IMR-90 (cell line): ENCODE data around the gene CYB5A. TPM values are rescaled to one million over a fixed set of nuclear protein-coding genes. Genes with fewer than 3 reads are reported as not detected.

ENCODE experiments used
- ATAC-seq: fragments of 200-7000 bp; cut with Tn5 transposase; 2 replicates; pipeline ENCODE4 v1.9.1; 2020; ENCODE audit warnings: low read depth, mild to moderate bottlenecking, moderate library complexity
- BruUV-seq: library from RNA; stranded (reverse); fragments of 400-500 nt; replicated peaks from 2 replicates; lab custom pipeline; 2021; lab: Mats Ljungman, UMichigan
- CTCF ChIA-PET: fragments of 300-600 bp; formaldehyde crosslinking; extraction: SDS; loops from one replicate; lab custom pipeline; 2021; ENCODE audit warnings: antibody characterized with exemption; lab: Yijun Ruan, JAX
- POLR2A ChIA-PET: fragments of 300-600 bp; sonication (Branson Sonifier 250); formaldehyde crosslinking; loops from one replicate; lab custom pipeline; 2022; ENCODE audit warnings: antibody characterized with exemption; ENCODE audit not compliant: unreplicated experiment; lab: Charles Lee
- DNase-seq: peaks from one replicate; pipeline ENCODE4 v3.0.0; 2013
- H2AFZ ChIP-seq: replicated peaks from 2 replicates; pipeline ENCODE3; 2013; ENCODE audit warnings: low read length, mild to moderate bottlenecking; ENCODE audit not compliant: poor library complexity
- H2AK5ac ChIP-seq: 2 replicates; pipeline ENCODE4 v1.6.1; 2013; ENCODE audit warnings: low read depth, low read length, inconsistent platforms
- H2AK9ac ChIP-seq: replicated peaks from 2 replicates; pipeline ENCODE3; 2013; ENCODE audit warnings: mild to moderate bottlenecking, low read depth, low read length, moderate library complexity; ENCODE audit not compliant: poor library complexity
- H2BK120ac ChIP-seq: 2 replicates; pipeline ENCODE4 v1.6.1; 2013; ENCODE audit warnings: low read depth, low read length, inconsistent platforms
- H2BK15ac ChIP-seq: 3 replicates; pipeline ENCODE4 v1.6.1; 2013; ENCODE audit warnings: low read depth, low read length, inconsistent platforms
- H2BK20ac ChIP-seq: 2 replicates; pipeline ENCODE4 v1.6.1; 2013; ENCODE audit warnings: low read depth, mild to moderate bottlenecking, inconsistent platforms, low read length, moderate library complexity
- H2BK5ac ChIP-seq: 2 replicates; pipeline ENCODE4 v1.6.1; 2013; ENCODE audit warnings: mild to moderate bottlenecking, low read depth, low read length, inconsistent platforms; ENCODE audit not compliant: poor library complexity, severe bottlenecking
- H3K14ac ChIP-seq: replicated peaks from 2 replicates; pipeline ENCODE4 v1.6.1; 2013; ENCODE audit warnings: low read depth, low read length, inconsistent platforms
- H3K18ac ChIP-seq: 2 replicates; pipeline ENCODE4 v1.6.1; 2013; ENCODE audit warnings: low read depth, low read length, control low read depth
- H3K23ac ChIP-seq: 2 replicates; pipeline ENCODE4 v1.6.1; 2013; ENCODE audit warnings: low read depth, low read length, inconsistent platforms
- H3K27ac ChIP-seq: 2 replicates; pipeline ENCODE4 v1.5.1; 2013; ENCODE audit warnings: mild to moderate bottlenecking, control low read depth, low read length; ENCODE audit not compliant: insufficient read depth
- H3K27me3 ChIP-seq: 2 replicates; pipeline ENCODE4 v1.6.1; 2013; ENCODE audit warnings: low read length; ENCODE audit not compliant: control insufficient read depth, insufficient read depth
- H3K36me3 ChIP-seq: 2 replicates; pipeline ENCODE4 v1.6.1; 2013; ENCODE audit warnings: low read length, mixed read lengths; ENCODE audit not compliant: control insufficient read depth, insufficient read depth
- H3K4ac ChIP-seq: 2 replicates; pipeline ENCODE4 v1.6.1; 2013; ENCODE audit warnings: low read depth, low read length, inconsistent platforms
- H3K4me1 ChIP-seq: 2 replicates; pipeline ENCODE4 v1.6.1; 2013; ENCODE audit warnings: low read length, mixed read lengths; ENCODE audit not compliant: control insufficient read depth, insufficient read depth
- H3K4me2 ChIP-seq: 2 replicates; pipeline ENCODE4 v1.6.1; 2013; ENCODE audit warnings: low read depth, mild to moderate bottlenecking, control low read depth, low read length, moderate library complexity
- H3K4me3 ChIP-seq: 2 replicates; pipeline ENCODE4 v1.5.1; 2013; ENCODE audit warnings: low read depth, mild to moderate bottlenecking, control low read depth, low read length, moderate library complexity; ENCODE audit not compliant: insufficient read depth
- H3K56ac ChIP-seq: 2 replicates; pipeline ENCODE4 v1.6.1; 2013; ENCODE audit warnings: low read length, inconsistent platforms; ENCODE audit not compliant: insufficient read depth; ENCODE audit errors: extremely low read depth
- H3K79me1 ChIP-seq, 2 experiments: 2 replicates each; pipeline ENCODE4 v1.6.1; 2013; ENCODE audit warnings: low read length in 2 of 2, inconsistent platforms in 1 of 2, low read depth in 1 of 2
- H3K9ac ChIP-seq: 2 replicates; pipeline ENCODE4 v1.6.1; 2013; ENCODE audit warnings: low read depth, low read length, control low read depth
- H3K9me1 ChIP-seq: 2 replicates; pipeline ENCODE4 v1.6.1; 2013; ENCODE audit warnings: low read length, inconsistent platforms; ENCODE audit not compliant: insufficient read depth
- H3K9me3 ChIP-seq: 2 replicates; pipeline ENCODE4 v1.6.1; 2013; ENCODE audit warnings: low read length; ENCODE audit not compliant: control insufficient read depth, insufficient read depth
- H4K20me1 ChIP-seq: 2 replicates; pipeline ENCODE4 v1.6.1; 2013; ENCODE audit warnings: low read length, inconsistent platforms; ENCODE audit not compliant: insufficient read depth
- H4K5ac ChIP-seq: 2 replicates; pipeline ENCODE4 v1.6.1; 2013; ENCODE audit warnings: mild to moderate bottlenecking, low read depth, low read length, control low read depth
- H4K8ac ChIP-seq, 2 experiments: 2 replicates each; pipeline ENCODE4 v1.6.1; 2013; ENCODE audit warnings: low read depth in 2 of 2, low read length in 2 of 2, control low read depth in 1 of 2, inconsistent platforms in 1 of 2
- H4K91ac ChIP-seq: 2 replicates; pipeline ENCODE4 v1.6.1; 2013; ENCODE audit warnings: low read depth, low read length, inconsistent platforms; ENCODE audit not compliant: insufficient read depth
- BHLHE40 ChIP-seq: fragments of 150-350 bp; IDR thresholded peaks from 2 replicates; pipeline ENCODE4 v1.6.1; 2016; ENCODE audit warnings: mild to moderate bottlenecking, low read depth, low read length
- CEBPB ChIP-seq: IDR thresholded peaks from 2 replicates; pipeline ENCODE4 v1.6.1; 2012; ENCODE audit warnings: low read depth, low read length, improper control_type of control experiment
- CHD1 ChIP-seq: IDR thresholded peaks from 2 replicates; pipeline ENCODE4 v1.6.1; 2012; ENCODE audit warnings: low read depth, low read length, improper control_type of control experiment
- FOS ChIP-seq: fragments of 150-350 bp; IDR thresholded peaks from 2 replicates; pipeline ENCODE4 v1.6.1; 2016; ENCODE audit warnings: low read depth, low read length
- MAFK ChIP-seq: IDR thresholded peaks from 2 replicates; pipeline ENCODE4 v1.6.1; 2012; ENCODE audit warnings: low read depth, low read length, improper control_type of control experiment
- MAZ ChIP-seq: IDR thresholded peaks from 2 replicates; pipeline ENCODE4 v1.6.1; 2012; ENCODE audit warnings: low read depth, mild to moderate bottlenecking, low read length, improper control_type of control experiment, moderate library complexity, borderline replicate concordance
- MXI1 ChIP-seq: IDR thresholded peaks from 2 replicates; pipeline ENCODE4 v1.6.1; 2012; ENCODE audit warnings: low read depth, mild to moderate bottlenecking, low read length, moderate library complexity, borderline replicate concordance
- NFE2L2 ChIP-seq: fragments of 150-350 bp; IDR thresholded peaks from 2 replicates; pipeline ENCODE4 v1.6.1; 2016; ENCODE audit warnings: low read depth, mild to moderate bottlenecking, low read length
- POLR2A ChIP-seq: IDR thresholded peaks from 2 replicates; pipeline ENCODE4 v1.6.1; 2012; ENCODE audit warnings: mild to moderate bottlenecking, low read depth, low read length
- RAD21 ChIP-seq: IDR thresholded peaks from 2 replicates; pipeline ENCODE4 v1.6.1; 2012; ENCODE audit warnings: low read length, improper control_type of control experiment
- RCOR1 ChIP-seq: IDR thresholded peaks from 2 replicates; pipeline ENCODE4 v1.6.1; 2012; ENCODE audit warnings: mild to moderate bottlenecking, low read length, improper control_type of control experiment; ENCODE audit not compliant: insufficient replicate concordance
- RFX5 ChIP-seq: IDR thresholded peaks from 2 replicates; pipeline ENCODE4 v1.8.0; 2012; ENCODE audit warnings: low read depth, mild to moderate bottlenecking, low read length, moderate library complexity
- SMC3 ChIP-seq: fragments of 150-350 bp; IDR thresholded peaks from 2 replicates; pipeline ENCODE4 v1.6.1; 2016; ENCODE audit warnings: low read depth, mild to moderate bottlenecking, antibody characterized with exemption, low read length, moderate library complexity
- WGBS, 2 experiments: methylation state at CpG; one replicate each; pipeline versions ENCODE4 v1.1.5 to v1.1.7; 2013; ENCODE audit warnings: missing lambda C conversion rate in 2 of 2; ENCODE audit not compliant: insufficient read length in 1 of 2; ENCODE audit errors: extremely low coverage in 2 of 2; 5-methylcytosine and 5-hydroxymethylcytosine counted together
- dilution Hi-C: fragments of 300-500 bp; cut with HindIII; formaldehyde crosslinking; loops from one replicate; pipeline ENCODE4 v1.14.3; 2018; ENCODE audit warnings: low sequenced_read_pairs; ENCODE audit not compliant: unreplicated experiment
- in situ Hi-C: fragments of 300-500 bp; cut with MboI; formaldehyde crosslinking; loops from 3 replicates; pipeline ENCODE4 v1.14.3; 2019; ENCODE audit warnings: low sequenced_read_pairs, inconsistent platforms, mixed read lengths
- intact Hi-C: fragments of 100-400 bp; cut with micrococcal nuclease; formaldehyde crosslinking; loops from 2 replicates; pipeline ENCODE4 v1.10.0; 2022
- polyA plus RNA-seq, 3 experiments: library from polyadenylated mRNA; depleted of rRNA; stranded (reverse); fragments of >200 nt; gene quantifications; 2 replicates each; pipeline ENCODE4 v1.2.3, GENCODE V29; 2012; ENCODE audit warnings: low replicate concordance in 1 of 3
- total RNA-seq: library from RNA; depleted of rRNA; stranded (reverse); fragments of >200 nt; gene quantifications from 2 replicates; pipeline ENCODE4 v1.2.3, GENCODE V29; 2012
- TF ChIP-seq, protein P1 (sequence below): conservative IDR thresholded peaks from 2 replicates; pipeline ENCODE4 v1.5.1; 2012; ENCODE audit warnings: mild to moderate bottlenecking, low read depth, low read length, improper control_type of control experiment
- TF ChIP-seq, protein P2 (sequence below): fragments of 150-350 bp; IDR thresholded peaks from 2 replicates; pipeline ENCODE4 v1.6.1; 2017; ENCODE audit warnings: mild to moderate bottlenecking, antibody characterized with exemption, low read length, low read depth
- TF ChIP-seq, protein P3 (sequence below): fragments of 150-350 bp; IDR thresholded peaks from 2 replicates; pipeline ENCODE4 v1.6.1; 2016; ENCODE audit warnings: low read depth, mild to moderate bottlenecking, low read length, moderate library complexity, borderline replicate concordance

The CYB5A gene
- total and polyA plus RNA-seq, 2 of the 4 experiments (the other 2 are of a cell fraction): 13.4 to 47.9 TPM

DNA sequence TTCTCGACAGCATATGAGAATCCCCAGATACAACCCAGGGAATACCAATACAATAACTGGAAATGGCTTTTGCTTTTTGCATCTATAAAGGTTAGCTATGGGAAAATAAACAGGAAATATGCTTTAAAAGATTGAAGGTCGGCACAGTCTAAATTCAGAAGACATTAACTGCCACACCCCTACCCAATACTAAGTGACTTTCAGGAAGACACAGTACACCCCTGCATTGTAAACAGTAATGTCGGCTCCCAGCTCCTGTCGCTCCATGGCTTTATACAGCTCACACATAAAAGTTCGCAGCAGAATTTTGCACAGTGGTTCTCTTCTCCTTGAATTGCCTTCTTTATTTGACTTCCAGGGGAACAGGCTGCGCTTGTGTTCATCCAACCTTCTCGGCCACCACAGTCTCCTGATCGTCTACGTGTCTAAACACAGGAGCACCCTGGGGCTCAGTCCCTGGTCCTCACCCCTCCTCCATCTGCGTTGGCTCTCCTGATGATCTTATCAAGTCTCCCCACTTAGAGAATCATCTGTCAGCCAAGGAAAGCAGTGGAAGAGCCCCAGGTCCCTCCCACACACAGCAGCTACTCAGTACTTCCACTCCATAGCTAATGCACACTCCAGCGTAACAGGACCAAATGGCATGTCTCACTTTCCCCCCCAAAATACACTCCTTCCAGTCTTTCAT, 22.7 kb downstream of the CYB5A start:
- no peak overlapping the region for H3K14ac ChIP-seq
- H4K91ac ChIP-seq: no peak overlapping the region
- H2AFZ ChIP-seq: no peak overlapping the region
- H3K56ac ChIP-seq: no peak overlapping the region
- no peak for ATAC-seq
- no peak for DNase-seq
- ChIA-PET POLR2A (no interaction called here), CTCF (no interaction called here)
- H4K5ac ChIP-seq: no peak overlapping the region
- no peak overlapping the region for H4K8ac ChIP-seq
- no peak overlapping the region for H2AK5ac ChIP-seq
- H3K4me1 ChIP-seq: no peaks in the 10 kb centered on the region; the same call in 1 of the 2 replicates
- H3K79me1 ChIP-seq: peaks cover 6 to 7% of the 10 kb centered on the region in 2 experiments; a peak in 2 of 4 replicates
- no peaks in the 10 kb centered on the region for H3K9me3 ChIP-seq
- no peak overlapping the region for H3K18ac ChIP-seq
- no peak overlapping the region for H2BK5ac ChIP-seq
- 72% methylated on average over 4 of the region's 11 CpGs; no CpG with 5 or more reads in 1 of the 2 experiments for WGBS, 2 experiments
- in situ Hi-C loops (no loop called here), dilution Hi-C loops (no loop called here), intact Hi-C loops (no loop called here)
- H3K4ac ChIP-seq: no peak overlapping the region; the same call in 1 of the 2 replicates
- H3K4me3 ChIP-seq: no peak overlapping the region
- H3K27ac ChIP-seq: no peak overlapping the region
- H4K20me1 ChIP-seq: peaks cover 5% of the 10 kb centered on the region; the same call in 1 of the 2 replicates
- H3K23ac ChIP-seq: no peak overlapping the region
- no peak overlapping the region for H2BK120ac ChIP-seq
- TF ChIP-seq SMC3 (no peak), CEBPB (no peak), FOS (no peak), MAZ (no peak), RCOR1 (no peak), BHLHE40 (no peak), MAFK (no peak), NFE2L2 (no peak), CHD1 (no peak), MXI1 (no peak), RFX5 (no peak), RAD21 (no peak), POLR2A (no peak)
- TF ChIP-seq, protein P1, sequence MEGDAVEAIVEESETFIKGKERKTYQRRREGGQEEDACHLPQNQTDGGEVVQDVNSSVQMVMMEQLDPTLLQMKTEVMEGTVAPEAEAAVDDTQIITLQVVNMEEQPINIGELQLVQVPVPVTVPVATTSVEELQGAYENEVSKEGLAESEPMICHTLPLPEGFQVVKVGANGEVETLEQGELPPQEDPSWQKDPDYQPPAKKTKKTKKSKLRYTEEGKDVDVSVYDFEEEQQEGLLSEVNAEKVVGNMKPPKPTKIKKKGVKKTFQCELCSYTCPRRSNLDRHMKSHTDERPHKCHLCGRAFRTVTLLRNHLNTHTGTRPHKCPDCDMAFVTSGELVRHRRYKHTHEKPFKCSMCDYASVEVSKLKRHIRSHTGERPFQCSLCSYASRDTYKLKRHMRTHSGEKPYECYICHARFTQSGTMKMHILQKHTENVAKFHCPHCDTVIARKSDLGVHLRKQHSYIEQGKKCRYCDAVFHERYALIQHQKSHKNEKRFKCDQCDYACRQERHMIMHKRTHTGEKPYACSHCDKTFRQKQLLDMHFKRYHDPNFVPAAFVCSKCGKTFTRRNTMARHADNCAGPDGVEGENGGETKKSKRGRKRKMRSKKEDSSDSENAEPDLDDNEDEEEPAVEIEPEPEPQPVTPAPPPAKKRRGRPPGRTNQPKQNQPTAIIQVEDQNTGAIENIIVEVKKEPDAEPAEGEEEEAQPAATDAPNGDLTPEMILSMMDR: no peak
- TF ChIP-seq, protein P2, sequence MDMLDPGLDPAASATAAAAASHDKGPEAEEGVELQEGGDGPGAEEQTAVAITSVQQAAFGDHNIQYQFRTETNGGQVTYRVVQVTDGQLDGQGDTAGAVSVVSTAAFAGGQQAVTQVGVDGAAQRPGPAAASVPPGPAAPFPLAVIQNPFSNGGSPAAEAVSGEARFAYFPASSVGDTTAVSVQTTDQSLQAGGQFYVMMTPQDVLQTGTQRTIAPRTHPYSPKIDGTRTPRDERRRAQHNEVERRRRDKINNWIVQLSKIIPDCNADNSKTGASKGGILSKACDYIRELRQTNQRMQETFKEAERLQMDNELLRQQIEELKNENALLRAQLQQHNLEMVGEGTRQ: no peak
- TF ChIP-seq, protein P3, sequence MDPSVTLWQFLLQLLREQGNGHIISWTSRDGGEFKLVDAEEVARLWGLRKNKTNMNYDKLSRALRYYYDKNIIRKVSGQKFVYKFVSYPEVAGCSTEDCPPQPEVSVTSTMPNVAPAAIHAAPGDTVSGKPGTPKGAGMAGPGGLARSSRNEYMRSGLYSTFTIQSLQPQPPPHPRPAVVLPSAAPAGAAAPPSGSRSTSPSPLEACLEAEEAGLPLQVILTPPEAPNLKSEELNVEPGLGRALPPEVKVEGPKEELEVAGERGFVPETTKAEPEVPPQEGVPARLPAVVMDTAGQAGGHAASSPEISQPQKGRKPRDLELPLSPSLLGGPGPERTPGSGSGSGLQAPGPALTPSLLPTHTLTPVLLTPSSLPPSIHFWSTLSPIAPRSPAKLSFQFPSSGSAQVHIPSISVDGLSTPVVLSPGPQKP: no peak
- no peaks in the 10 kb centered on the region for H3K9me1 ChIP-seq
- H2BK15ac ChIP-seq: no peak overlapping the region
- H3K4me2 ChIP-seq: no peak overlapping the region
- H2BK20ac ChIP-seq: no peak overlapping the region
- BruUV-seq: no TSS peak
- no peaks in the 10 kb centered on the region for H3K36me3 ChIP-seq
- no peaks in the 10 kb centered on the region for H3K27me3 ChIP-seq
- no peak overlapping the region for H2AK9ac ChIP-seq
- H3K9ac ChIP-seq: no peak overlapping the region
